AG10803 (cell line): Measurements from ENCODE around the gene GRPEL2.
A peak's percentile ranks its signal among the peaks of the same experiment; 100 is the strongest.

ENCODE experiments used
- DNase-seq: peaks from one replicate; pipeline ENCODE4 v3.0.0; 2010; ENCODE audit warnings: low read depth
- H3K4me3 ChIP-seq: 2 replicates; pipeline ENCODE4 v1.5.1; 2011; ENCODE audit warnings: mild to moderate bottlenecking, low read length, control low read depth
- TF ChIP-seq, protein P1 (sequence below): conservative IDR thresholded peaks from 2 replicates; pipeline ENCODE4 v1.5.1; 2011; ENCODE audit warnings: mild to moderate bottlenecking, low read length, control low read depth, inconsistent platforms

The GRPEL2 gene

DNA sequence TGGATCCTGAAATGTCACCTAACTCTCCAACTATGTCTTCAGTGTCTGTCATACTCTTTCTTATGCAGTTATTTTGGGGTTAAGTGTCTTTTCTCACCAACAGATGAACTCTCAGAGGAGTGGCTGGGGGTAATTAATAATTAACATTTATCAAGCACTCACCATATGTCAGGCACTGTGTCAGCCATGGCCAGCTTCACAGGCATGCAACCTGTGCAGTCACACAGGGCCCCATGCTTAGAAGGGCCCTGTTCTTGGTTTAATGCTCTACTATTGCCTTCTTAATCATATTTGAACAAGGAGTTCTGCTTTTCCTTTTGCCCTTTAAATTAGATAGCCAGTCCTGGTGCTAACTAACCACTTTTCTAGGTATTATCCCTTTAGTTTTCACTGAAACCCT is 3.4 kb upstream of the GRPEL2 start:
- no peak overlapping the region for H3K4me3 ChIP-seq
- DNase-seq: no peak
- TF ChIP-seq, protein P1, sequence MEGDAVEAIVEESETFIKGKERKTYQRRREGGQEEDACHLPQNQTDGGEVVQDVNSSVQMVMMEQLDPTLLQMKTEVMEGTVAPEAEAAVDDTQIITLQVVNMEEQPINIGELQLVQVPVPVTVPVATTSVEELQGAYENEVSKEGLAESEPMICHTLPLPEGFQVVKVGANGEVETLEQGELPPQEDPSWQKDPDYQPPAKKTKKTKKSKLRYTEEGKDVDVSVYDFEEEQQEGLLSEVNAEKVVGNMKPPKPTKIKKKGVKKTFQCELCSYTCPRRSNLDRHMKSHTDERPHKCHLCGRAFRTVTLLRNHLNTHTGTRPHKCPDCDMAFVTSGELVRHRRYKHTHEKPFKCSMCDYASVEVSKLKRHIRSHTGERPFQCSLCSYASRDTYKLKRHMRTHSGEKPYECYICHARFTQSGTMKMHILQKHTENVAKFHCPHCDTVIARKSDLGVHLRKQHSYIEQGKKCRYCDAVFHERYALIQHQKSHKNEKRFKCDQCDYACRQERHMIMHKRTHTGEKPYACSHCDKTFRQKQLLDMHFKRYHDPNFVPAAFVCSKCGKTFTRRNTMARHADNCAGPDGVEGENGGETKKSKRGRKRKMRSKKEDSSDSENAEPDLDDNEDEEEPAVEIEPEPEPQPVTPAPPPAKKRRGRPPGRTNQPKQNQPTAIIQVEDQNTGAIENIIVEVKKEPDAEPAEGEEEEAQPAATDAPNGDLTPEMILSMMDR: no peak

DNA sequence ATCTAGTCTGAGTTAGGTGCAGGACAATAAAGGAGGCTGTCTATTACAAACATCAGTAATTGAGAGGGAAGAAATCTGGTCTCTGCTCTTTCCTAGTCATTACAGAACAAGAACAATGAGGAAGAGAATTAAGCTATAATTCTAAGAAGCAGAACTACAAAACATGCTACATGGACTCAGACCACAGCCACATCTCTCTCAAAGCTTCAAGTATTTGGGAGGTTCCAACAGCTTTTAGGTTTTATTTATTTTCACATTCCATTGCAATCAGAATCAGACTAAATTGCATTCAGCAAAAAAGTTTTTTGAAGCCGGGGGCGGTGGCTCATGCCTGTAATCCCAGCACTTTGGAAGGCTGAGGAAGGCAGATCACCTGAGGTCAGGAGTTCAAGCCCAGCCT is 1.1 kb upstream of the GRPEL2 start:
- DNase-seq: no peak
- TF ChIP-seq, protein P1: no peak
- no peak overlapping the region for H3K4me3 ChIP-seq

DNA sequence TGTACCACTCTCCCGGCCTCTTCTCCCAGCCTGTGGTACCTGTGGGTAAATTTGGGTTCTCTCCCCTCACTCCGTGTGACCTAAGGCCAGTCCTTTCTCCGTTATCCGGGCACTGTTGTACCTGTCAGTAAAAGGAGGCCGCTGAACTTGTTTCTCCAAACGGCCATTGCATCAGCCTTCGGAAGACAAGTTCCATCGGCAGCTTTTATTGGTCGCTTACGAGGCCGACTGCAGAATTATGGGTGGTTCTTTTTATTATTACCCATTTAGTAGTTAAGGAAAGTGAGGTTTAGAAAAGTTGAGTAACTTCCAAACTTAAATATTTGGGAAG is 558 bp downstream of the GRPEL2 start:
- DNase-seq: peak; percentile 65
- peak overlapping the region; percentile 100 for H3K4me3 ChIP-seq
- TF ChIP-seq, protein P1: no peak

DNA sequence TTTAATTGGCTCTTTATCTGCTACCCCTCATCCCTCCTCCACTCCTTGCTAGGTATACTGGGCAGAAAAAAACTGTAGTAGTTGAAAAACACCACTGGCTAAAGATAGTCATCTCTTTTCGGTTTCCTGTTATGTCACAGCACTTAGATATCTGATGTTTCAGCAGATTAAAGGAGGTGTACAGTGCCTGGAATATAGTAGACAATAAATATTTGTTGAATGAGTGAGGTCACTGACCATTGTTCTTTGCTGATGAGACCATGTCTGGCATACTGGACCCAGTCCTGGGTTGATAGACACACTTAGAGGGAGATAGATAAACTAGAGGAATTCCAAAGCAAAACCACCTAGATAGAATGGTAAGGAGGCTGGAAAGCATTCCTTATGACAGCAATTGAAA is 3.2 kb downstream of the GRPEL2 start:
- TF ChIP-seq, protein P1: no peak
- H3K4me3 ChIP-seq: no peak overlapping the region
- no peak for DNase-seq

DNA sequence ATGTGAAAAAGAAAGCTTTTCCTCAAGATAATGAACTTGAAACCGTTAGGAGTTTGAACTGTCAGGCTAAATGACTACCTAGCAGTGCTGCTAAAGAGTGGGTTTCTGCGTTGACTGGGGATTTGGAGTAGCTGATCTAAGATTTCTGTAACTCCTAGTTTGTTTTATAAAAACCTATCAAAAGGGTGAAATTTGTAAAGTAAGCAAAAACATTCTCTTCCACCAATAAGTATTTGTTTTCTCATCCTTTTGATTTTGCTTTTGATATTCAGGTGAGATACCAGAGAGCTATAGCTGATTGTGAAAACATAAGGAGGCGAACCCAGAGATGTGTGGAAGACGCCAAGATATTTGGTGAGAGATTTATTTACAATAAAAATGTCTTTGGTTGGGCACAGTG is 4.1 kb downstream of the GRPEL2 start:
- H3K4me3 ChIP-seq: no peak overlapping the region
- TF ChIP-seq, protein P1: no peak
- DNase-seq: no peak

DNA sequence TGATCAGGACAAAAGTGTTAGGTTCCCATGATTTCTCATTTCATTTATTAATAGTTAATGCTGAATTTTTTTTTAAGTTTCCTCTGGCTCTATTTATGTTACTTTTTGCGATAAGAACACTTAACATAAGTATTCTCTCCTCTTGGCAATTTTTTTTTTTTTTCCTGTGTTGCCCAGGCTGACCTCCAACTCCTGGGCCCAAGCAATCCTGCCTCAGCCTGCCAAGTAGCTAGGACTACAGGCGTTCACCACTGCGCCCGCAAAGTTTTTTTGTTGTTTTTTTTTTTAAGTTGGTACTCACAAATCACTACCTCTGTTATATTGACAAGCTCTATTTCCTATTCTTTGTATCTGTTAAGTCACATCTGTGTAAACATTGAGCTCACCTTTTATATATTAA is 6.9 kb downstream of the GRPEL2 start:
- TF ChIP-seq, protein P1: no peak

DNA sequence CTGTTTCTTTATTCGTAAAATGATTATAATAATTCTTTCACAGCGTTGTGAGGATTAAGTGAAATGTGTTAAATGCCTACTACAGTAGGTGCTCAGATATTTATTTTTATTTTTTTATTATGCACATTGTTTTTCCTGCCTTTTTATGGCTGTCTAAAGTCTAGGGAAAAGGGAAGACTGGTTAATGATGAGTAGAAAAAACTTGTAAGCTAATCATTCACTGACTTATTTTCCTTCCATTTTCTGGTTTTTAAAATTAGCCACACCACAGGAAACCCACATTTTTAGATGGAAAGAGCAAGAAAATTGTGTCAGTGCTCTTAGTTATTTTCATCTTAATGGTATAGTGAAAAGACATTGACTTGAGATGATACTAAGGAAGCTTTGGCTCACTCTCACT is 8.6 kb downstream of the GRPEL2 start:
- no peak for DNase-seq
- TF ChIP-seq, protein P1: no peak

More for the DNA sequence above, 6.9 kb downstream of the GRPEL2 start:
- no peak for DNase-seq
- H3K4me3 ChIP-seq: no peak overlapping the region

More for the DNA sequence above, 8.6 kb downstream of the GRPEL2 start:
- H3K4me3 ChIP-seq: no peak overlapping the region
